ENCODE data around the gene AMBRA1.
"Not testable (repeated sequence)": the region's sequence is repeated elsewhere in the genome, so short reads cannot be mapped to it uniquely, and the experiment has no call there.

AMBRA1 gene

GRCh38 chr11:46616551-46617133 lies 22.8 kb upstream of the AMBRA1 start:
- no peak for DNase-seq (ENCODE audit: low read depth, low spot score)

DNA sequence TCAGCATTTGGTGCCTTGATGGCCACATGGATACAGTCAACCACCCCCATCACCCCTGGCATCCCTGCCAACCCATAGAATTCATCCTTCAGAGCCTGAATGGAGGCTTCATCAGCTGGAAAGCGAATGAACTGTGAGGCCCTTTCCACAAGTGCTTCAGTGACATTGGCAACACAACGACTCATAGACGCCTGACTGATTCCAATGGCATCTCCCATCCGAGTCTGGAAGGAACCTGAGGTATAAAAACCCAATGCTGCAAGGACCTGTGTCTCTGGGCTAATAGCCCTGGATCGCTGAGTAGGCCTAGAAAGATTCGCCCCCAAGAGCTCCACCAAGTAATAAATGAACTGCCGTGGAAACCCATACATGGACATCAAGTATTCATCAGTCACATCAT lies 21.9 kb upstream of the AMBRA1 start:
- no peak for DNase-seq (ENCODE audit: low read depth, low spot score)

DNA sequence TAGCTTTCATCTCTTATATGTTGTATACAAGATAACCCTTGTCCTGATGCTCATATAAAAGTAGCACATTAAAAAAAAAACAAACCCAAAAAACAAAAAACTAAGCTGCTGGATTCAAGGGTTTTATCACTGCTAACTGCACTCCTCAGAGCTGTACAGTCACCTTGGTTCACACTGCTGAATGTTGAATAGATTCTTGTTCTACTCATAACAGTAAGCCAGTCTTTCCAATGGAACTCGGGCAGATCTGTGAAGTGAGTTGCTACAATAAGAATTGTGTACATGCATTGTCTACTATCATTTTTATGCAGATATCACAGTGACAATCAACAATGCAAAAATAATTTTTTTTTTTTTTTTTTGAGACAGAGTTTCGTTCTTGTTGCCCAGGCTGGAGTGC lies 18.5 kb upstream of the AMBRA1 start:
- no peak for DNase-seq (ENCODE audit: low read depth, low spot score)

DNA sequence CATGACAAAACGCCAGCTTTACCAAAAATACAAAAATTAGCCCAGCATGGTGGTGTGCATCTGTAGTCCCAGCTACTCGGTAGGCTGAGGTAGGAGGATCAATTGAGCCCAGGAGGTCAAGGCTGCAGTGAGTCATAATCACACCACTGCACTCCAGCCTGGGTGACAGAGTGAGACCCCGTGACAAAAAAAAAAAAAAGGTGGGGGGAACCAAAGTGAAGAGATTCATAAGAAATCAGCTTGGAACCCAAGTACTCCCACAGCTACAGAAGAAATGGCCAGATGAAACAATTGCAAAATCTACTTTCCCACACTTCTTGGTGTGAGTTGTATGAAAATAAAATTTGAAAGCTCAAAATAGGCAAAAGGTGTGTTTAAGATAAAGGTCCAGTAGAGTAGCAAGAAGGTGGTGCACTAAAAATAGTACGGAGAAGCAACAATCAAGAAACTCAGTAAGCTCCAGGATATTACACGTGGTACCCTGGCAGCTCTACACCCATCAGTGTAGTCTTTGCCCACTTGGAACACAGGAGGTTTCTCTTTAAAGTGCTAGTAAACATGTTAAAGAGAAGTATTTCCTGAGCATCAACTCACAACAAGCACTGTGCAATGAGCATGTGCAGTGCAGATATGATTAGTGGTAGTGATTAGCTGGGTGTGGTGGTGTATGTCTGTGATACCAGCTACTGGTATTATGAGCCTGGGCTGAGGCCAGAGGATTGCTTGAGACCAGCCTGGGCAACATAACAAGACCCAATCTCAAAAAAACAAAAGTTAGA lies 17.9 kb upstream of the AMBRA1 start:
- DNase-seq (ENCODE audit: low read depth, low spot score), result no peak

DNA sequence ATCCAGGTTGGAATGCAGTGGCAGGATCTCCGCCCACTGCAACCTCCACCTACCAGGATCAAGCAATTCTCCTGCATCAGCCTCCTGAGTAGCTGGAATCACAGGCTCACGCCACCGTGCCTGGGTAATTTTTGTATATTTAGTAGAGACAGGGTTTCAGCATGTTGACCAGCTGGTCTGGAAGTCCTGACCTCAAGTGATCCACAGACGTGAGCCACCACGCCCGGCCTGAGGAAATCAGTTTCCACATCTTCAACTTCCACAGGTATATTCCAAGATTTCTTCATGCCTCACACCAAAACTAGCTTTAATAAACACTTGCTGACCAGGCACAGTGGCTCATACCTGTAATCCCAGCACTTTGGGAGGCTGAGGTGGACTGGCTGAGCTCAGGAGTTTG lies 15.6 kb upstream of the AMBRA1 start:
- DNase-seq (ENCODE audit: low read depth, low spot score), result no peak

DNA sequence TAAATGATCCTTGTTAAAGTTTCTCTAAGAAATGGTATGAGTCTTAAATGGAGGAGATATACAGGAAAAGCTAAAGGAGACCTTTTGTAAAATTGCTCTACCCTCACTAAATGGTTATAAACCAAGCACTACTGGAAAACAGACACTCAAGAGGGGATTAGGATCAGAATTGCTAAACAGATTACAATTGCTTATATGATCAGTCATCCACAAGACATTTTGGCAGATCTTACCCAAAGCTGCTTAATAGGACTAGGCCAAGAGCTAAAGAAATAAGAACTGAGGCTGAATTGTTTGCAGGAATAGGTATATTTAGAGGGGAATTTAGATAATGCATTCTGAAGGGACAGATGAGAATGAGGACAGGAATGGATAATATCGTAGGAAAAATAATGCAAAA lies 13.7 kb upstream of the AMBRA1 start:
- no peak for DNase-seq (ENCODE audit: low read depth, low spot score)

- no peak for DNase-seq (ENCODE audit: low read depth, low spot score)
Observed at GRCh38 chr11:46604796-46605195, 11.0 kb upstream of the AMBRA1 start.

- DNase-seq (ENCODE audit: low read depth, low spot score), result no peak
Observed at GRCh38 chr11:46603704-46604308, 10.0 kb upstream of the AMBRA1 start.

DNA sequence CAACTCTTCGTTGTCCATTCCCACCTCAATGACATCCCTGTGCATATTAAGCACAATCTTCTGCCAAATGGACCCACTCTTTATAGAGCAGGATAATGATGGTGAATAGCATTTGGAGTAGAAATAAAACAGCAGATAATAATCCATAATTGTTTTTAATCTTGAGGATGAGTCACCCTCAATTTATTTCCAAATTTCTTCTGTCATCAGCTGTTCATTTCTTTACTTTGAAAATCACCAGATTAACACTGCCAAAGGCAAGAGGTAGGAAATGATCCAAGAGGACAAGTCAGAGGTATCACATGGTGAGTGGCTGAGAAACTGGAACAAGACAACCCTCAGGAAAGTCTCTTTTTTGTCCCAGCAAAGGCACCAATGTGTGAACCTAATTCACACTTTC lies 7.3 kb upstream of the AMBRA1 start:
- DNase-seq (ENCODE audit: low read depth, low spot score), result no peak

DNA sequence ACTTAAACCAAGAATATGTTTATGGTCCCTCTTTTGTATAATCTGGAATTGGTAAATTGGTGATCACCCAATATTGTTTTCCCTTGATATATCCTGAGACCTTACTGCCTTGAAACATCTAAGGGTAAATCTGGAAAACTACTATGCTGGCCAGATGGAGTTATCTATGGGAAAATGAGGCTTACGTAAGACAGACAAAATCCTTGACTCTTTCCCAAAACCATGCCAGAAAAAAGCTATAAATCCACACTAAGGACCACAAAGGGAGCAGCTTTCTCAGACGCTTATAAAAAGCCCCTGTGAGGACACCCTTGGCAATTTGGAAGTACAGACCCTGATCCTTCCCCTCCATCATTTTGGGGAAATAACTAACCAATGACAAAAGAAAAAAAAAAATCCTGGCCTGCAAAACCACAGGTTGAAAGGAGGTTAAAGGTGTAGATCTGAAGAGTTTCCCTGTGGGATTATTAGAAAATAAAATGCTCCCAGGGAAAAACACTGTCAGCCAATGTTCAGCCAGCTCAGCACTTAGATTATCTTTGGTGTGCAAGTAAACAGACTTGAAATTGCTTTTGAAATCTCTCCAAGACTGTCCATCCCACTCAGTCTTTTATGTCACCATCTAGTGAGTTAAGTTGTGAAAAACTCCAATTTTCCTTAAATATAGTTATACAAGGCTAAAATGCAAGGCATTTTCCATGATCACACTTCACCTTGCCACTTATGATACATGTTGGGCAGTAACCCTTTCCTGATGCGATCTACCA lies 6.6 kb upstream of the AMBRA1 start:
- no peak for DNase-seq (ENCODE audit: low read depth, low spot score)

DNA sequence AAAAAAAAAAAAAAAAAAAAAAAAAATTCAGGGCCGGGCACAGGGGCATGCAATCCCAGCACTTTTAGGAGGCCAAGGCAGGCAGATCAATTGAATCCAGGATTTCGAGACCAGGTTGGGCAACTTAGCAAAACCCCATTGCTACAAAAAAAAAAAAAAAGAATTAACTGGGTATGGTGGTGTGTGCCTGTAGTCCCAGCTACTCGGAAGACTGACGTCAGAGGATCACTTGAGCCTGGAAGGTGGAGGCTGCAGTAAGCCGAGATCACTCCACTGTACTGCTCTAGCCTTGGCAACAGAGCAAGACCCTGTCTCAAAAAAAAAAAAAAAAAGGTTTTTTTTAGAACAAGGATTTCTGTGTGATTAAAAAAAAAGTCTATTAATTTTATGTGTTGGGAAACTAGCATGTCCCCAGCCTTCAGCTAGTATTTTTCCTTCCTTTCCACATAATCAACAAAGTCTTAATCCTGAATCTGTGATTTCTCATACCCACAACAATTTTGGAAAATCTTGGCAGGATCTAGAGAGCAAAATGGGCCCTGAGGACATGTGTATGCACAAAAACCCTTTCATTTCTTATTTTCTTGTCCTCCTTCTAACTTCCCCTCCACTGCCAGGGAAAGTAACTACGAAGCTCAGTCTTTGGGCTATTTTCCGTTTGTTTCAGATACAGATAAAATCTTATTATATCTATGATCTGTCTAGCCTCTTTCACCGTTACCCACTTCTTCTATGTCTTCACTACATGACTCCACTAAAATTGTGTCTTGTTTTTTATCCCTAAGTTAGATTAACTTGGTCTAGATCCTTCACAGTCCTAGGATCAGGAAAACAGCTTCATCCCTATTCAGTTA lies 5.7 kb upstream of the AMBRA1 start:
- DNase-seq (ENCODE audit: low read depth, low spot score), result no peak

DNA sequence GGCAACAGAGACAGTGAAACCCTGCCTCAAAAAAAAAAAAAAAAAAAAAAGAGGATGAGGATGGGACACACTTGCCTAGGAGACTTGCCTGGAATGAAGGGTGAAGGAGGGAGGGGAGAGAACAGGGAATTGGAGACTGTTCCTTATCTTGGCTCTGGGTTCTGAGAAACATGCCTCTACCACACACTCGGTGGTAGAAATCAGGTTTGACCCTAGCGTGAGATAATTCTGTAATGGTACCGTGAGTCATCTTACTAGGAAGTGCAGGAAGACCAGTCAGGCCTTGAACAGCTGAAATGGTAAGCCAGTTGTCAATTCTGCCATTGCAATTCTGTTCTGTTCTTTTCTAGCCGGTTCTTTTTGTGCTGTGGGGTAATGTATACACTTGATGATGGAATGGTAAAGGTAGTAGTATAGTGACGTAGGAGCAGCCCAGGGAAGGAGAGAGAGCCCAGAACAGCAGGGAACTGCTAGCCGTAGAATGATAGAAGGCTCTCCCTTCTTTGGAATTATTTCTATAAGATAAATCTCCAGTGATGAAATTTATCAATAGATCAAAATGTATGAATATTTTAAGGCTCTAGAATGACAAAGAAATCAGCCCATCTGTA lies 3.9 kb upstream of the AMBRA1 start:
- DNase-seq (ENCODE audit: low read depth, low spot score), result no peak

DNA sequence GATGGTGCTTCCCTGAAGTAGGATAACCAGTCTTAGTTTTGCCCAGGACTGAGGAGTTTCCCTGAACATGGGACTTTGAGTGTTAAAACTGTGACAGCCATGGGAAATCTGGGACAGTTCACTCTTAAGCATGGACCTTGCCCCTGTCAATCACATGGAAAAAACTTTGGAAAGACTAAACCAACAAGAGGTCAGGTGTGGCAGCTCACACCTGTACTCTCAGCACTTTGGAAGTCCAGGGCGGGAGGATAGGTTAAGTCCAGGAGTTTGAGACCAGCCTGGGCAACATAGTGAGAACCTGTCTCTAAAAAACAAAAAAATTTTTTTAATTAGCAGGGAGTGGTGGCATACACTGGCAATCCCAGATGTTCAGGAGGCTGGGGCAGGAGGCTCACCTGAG lies 3.3 kb upstream of the AMBRA1 start:
- DNase-seq (ENCODE audit: low read depth, low spot score), result no peak

DNA sequence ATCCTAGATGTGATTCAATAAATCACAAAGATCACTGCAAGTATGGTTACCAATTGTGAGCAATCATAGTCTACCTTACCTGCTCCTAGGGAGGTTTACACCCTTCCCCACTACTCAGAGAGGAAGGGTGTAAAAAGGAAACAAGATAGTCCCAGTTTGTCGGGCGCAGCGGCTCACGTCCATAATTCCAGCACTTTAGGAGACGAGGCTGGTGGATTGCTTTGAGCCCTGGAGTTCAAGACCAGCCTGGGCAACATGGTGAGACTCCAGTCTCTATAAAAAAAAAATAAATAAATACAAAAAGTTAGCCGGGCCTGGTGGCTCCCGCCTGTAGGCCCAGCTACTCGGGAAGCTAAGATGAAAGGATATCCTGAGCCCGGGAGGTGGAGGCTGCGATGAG lies 962 bp upstream of the AMBRA1 start:
- no peak for DNase-seq (ENCODE audit: low read depth, low spot score)

DNA sequence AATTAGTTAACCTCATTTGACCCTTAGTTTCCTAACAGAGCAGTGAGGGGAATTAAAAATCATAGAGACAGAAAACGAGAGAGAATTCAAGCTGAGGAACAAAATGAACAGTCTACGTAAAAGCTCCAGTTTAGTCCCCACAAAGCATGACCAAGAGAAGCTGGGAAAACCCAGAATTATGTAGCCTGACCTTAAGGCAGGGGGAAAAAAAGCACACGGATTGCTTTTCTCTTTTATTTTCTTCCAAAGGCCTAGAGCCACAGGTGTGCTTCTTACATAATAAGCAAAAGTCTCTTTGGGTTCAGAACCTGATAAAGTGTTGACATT lies 514 bp upstream of the AMBRA1 start:
- no peak for DNase-seq (ENCODE audit: low read depth, low spot score)

- no peak for DNase-seq (ENCODE audit: low read depth, low spot score)
Observed at GRCh38 chr11:46590740-46591605, 2.9 kb downstream of the AMBRA1 start.

- no peak for DNase-seq (ENCODE audit: low read depth, low spot score)
Observed at GRCh38 chr11:46588915-46589314, 4.9 kb downstream of the AMBRA1 start.

GRCh38 chr11:46588131-46588530 lies 5.7 kb downstream of the AMBRA1 start:
- DNase-seq (ENCODE audit: low read depth, low spot score), result no peak

GRCh38 chr11:46583513-46583912 lies 10.3 kb downstream of the AMBRA1 start:
- not testable (repeated sequence) for DNase-seq (ENCODE audit: low read depth, low spot score)

GRCh38 chr11:46582588-46582987 lies 11.2 kb downstream of the AMBRA1 start:
- no peak for DNase-seq (ENCODE audit: low read depth, low spot score)

Measured in activated CD4-positive, CD25-positive, alpha-beta regulatory T cell treated with anti-CD3 and anti-CD28 coated beads, Interleukin-2, amount 50 U/mL, for 16 hours (primary cell).